ENCODE data around the gene MORC4.

The MORC4 gene

GRCh38 chrX:106955004-106955772, 44.8 kb downstream of the MORC4 start:
- H3K4me3 ChIP-seq (ENCODE audit: low read depth, low read length), result no peak overlapping the region
- DNase-seq (ENCODE audit: low read depth), result no peak
- TF ChIP-seq CTCF (IDR thresholded peaks at IDR 0.05; ENCODE audit: insufficient read depth, low read depth, low read length, missing control alignments), result no peak

DNA sequence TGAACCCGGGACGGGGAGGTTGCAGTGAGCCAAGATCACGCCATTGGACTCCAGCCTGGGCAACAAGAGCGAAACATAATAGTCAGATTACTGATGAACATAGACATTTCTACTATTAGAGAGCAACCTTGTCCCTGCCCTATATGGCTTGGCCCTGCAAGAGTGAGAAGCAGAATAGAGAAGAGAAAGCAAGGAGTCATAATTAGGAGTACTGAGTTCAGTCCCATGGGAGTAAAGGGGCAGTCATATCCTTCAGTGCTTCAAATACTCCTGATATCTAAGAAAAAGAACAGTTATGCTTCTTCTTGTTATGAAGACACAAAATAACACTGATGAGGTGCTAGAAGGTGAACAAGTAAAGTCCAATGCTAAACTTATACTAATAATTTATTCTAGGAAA, 46.0 kb downstream of the MORC4 start:
- DNase-seq (ENCODE audit: low read depth), result peak; percentile 1
- H3K4me3 ChIP-seq (ENCODE audit: low read depth, low read length), result no peak overlapping the region
- no peak for TF ChIP-seq CTCF (IDR thresholded peaks at IDR 0.05; ENCODE audit: insufficient read depth, low read depth, low read length, missing control alignments)

GRCh38 chrX:106952988-106953387, 47.0 kb downstream of the MORC4 start:
- no peak for TF ChIP-seq CTCF (IDR thresholded peaks at IDR 0.05; ENCODE audit: insufficient read depth, low read depth, low read length, missing control alignments)
- H3K4me3 ChIP-seq (ENCODE audit: low read depth, low read length), result no peak overlapping the region
- no peak for DNase-seq (ENCODE audit: low read depth)

GRCh38 chrX:106952538-106952937, 47.5 kb downstream of the MORC4 start:
- no peak for DNase-seq (ENCODE audit: low read depth)
- no peak for TF ChIP-seq CTCF (IDR thresholded peaks at IDR 0.05; ENCODE audit: insufficient read depth, low read depth, low read length, missing control alignments)
- no peak overlapping the region for H3K4me3 ChIP-seq (ENCODE audit: low read depth, low read length)

- no peak for DNase-seq (ENCODE audit: low read depth)
- TF ChIP-seq CTCF (IDR thresholded peaks at IDR 0.05; ENCODE audit: insufficient read depth, low read depth, low read length, missing control alignments), result no peak
- no peak overlapping the region for H3K4me3 ChIP-seq (ENCODE audit: low read depth, low read length)
These were observed 47.9 kb downstream of the MORC4 start for GRCh38 chrX:106952089-106952488.

- no peak overlapping the region for H3K4me3 ChIP-seq (ENCODE audit: low read depth, low read length)
- TF ChIP-seq CTCF (IDR thresholded peaks at IDR 0.05; ENCODE audit: insufficient read depth, low read depth, low read length, missing control alignments), result no peak
- DNase-seq (ENCODE audit: low read depth), result no peak
These were observed 48.8 kb downstream of the MORC4 start for GRCh38 chrX:106951230-106951629.

- no peak overlapping the region for H3K4me3 ChIP-seq (ENCODE audit: low read depth, low read length)
- no peak for TF ChIP-seq CTCF (IDR thresholded peaks at IDR 0.05; ENCODE audit: insufficient read depth, low read depth, low read length, missing control alignments)
- DNase-seq (ENCODE audit: low read depth), result no peak
These were observed 49.6 kb downstream of the MORC4 start for GRCh38 chrX:106950381-106950780.
